Measurements from ENCODE around the gene PTPN14. TPM values are rescaled to one million over a fixed set of nuclear protein-coding genes. Genes with fewer than 3 reads are reported as not detected.

Gene PTPN14
- total and polyA plus RNA-seq, 2 experiments from 2014 or later, result 18.7 to 70.2 TPM

DNA sequence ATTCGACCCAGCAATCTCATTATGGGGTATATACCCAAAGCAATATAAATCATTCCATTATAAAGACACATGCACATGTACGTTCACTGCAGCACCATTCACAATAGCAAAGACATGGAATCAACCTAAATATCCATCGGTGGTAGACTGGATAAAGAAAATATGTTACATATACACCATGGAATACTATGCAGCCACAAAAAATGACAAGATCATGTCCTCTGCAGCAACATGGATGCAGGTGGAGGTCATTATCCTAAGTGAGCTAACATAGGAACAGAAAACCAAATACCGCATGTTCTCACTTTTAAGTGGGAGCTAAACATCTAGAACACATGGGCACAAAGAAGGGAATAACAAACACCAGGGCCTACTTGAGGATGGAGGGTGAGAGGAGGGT lies 115.5 kb downstream of the PTPN14 start:
- peaks cover 4% of the 10 kb centered on the region; the same call in 2 of the 3 replicates for H3K36me3 Mint-ChIP-seq (ENCODE audit: low read depth)
- no peaks in the 10 kb centered on the region for H4K20me1 ChIP-seq (replicated peaks; ENCODE audit: insufficient read depth)
- ATAC-seq, result no peak
- no peaks in the 10 kb centered on the region for H3K27me3 ChIP-seq (ENCODE audit: insufficient read depth)
- no peak overlapping the region for H3K4me2 ChIP-seq
- no peak overlapping the region for H3K27ac Mint-ChIP-seq
- H3K4me3 Mint-ChIP-seq, result no peak overlapping the region
- no peaks in the 10 kb centered on the region for H3F3A ChIP-seq (replicated peaks; ENCODE audit: low read depth)
- H3K9me3 Mint-ChIP-seq, result peaks cover 3% of the 10 kb centered on the region; the same call in 1 of the 3 replicates
- peaks cover 29% of the 10 kb centered on the region for H3K4me1 ChIP-seq (ENCODE audit: insufficient read depth)
- TF ChIP-seq, protein P1, sequence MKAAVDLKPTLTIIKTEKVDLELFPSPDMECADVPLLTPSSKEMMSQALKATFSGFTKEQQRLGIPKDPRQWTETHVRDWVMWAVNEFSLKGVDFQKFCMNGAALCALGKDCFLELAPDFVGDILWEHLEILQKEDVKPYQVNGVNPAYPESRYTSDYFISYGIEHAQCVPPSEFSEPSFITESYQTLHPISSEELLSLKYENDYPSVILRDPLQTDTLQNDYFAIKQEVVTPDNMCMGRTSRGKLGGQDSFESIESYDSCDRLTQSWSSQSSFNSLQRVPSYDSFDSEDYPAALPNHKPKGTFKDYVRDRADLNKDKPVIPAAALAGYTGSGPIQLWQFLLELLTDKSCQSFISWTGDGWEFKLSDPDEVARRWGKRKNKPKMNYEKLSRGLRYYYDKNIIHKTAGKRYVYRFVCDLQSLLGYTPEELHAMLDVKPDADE (IDR thresholded peaks at IDR 0.05), result no peak
- TF ChIP-seq STAT1 (IDR thresholded peaks at IDR 0.05; ENCODE audit: unreplicated experiment), result no peak
- no peak for TF ChIP-seq ZNF331 (CRISPR knock-in tag; IDR thresholded peaks at IDR 0.05; ENCODE audit: low read depth)
- no peak for TF ChIP-seq POLR2AphosphoS5 (IDR thresholded peaks at IDR 0.05; ENCODE audit: low read depth)
- no peak for TF ChIP-seq EZH2phosphoT487 (IDR thresholded peaks at IDR 0.05; ENCODE audit: unreplicated experiment)
- no peak for TF ChIP-seq CREB1 (CRISPR knock-in tag; IDR thresholded peaks at IDR 0.05; ENCODE audit: low read depth)
- TF ChIP-seq, protein P2, sequence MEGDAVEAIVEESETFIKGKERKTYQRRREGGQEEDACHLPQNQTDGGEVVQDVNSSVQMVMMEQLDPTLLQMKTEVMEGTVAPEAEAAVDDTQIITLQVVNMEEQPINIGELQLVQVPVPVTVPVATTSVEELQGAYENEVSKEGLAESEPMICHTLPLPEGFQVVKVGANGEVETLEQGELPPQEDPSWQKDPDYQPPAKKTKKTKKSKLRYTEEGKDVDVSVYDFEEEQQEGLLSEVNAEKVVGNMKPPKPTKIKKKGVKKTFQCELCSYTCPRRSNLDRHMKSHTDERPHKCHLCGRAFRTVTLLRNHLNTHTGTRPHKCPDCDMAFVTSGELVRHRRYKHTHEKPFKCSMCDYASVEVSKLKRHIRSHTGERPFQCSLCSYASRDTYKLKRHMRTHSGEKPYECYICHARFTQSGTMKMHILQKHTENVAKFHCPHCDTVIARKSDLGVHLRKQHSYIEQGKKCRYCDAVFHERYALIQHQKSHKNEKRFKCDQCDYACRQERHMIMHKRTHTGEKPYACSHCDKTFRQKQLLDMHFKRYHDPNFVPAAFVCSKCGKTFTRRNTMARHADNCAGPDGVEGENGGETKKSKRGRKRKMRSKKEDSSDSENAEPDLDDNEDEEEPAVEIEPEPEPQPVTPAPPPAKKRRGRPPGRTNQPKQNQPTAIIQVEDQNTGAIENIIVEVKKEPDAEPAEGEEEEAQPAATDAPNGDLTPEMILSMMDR (conservative IDR thresholded peaks at IDR 0.05; ENCODE audit: low read depth in 2 of 2), result no peak
- no peak for TF ChIP-seq NANOG (IDR thresholded peaks at IDR 0.05; ENCODE audit: borderline replicate concordance)
- no peak for TF ChIP-seq ZNF114 (CRISPR knock-in tag; IDR thresholded peaks at IDR 0.05)
- TF ChIP-seq JUNB (IDR thresholded peaks at IDR 0.05; ENCODE audit: unreplicated experiment), result no peak
- no peak for TF ChIP-seq EZH2 (IDR thresholded peaks at IDR 0.05; ENCODE audit: low read depth, unreplicated experiment)
- TF ChIP-seq, protein P3, sequence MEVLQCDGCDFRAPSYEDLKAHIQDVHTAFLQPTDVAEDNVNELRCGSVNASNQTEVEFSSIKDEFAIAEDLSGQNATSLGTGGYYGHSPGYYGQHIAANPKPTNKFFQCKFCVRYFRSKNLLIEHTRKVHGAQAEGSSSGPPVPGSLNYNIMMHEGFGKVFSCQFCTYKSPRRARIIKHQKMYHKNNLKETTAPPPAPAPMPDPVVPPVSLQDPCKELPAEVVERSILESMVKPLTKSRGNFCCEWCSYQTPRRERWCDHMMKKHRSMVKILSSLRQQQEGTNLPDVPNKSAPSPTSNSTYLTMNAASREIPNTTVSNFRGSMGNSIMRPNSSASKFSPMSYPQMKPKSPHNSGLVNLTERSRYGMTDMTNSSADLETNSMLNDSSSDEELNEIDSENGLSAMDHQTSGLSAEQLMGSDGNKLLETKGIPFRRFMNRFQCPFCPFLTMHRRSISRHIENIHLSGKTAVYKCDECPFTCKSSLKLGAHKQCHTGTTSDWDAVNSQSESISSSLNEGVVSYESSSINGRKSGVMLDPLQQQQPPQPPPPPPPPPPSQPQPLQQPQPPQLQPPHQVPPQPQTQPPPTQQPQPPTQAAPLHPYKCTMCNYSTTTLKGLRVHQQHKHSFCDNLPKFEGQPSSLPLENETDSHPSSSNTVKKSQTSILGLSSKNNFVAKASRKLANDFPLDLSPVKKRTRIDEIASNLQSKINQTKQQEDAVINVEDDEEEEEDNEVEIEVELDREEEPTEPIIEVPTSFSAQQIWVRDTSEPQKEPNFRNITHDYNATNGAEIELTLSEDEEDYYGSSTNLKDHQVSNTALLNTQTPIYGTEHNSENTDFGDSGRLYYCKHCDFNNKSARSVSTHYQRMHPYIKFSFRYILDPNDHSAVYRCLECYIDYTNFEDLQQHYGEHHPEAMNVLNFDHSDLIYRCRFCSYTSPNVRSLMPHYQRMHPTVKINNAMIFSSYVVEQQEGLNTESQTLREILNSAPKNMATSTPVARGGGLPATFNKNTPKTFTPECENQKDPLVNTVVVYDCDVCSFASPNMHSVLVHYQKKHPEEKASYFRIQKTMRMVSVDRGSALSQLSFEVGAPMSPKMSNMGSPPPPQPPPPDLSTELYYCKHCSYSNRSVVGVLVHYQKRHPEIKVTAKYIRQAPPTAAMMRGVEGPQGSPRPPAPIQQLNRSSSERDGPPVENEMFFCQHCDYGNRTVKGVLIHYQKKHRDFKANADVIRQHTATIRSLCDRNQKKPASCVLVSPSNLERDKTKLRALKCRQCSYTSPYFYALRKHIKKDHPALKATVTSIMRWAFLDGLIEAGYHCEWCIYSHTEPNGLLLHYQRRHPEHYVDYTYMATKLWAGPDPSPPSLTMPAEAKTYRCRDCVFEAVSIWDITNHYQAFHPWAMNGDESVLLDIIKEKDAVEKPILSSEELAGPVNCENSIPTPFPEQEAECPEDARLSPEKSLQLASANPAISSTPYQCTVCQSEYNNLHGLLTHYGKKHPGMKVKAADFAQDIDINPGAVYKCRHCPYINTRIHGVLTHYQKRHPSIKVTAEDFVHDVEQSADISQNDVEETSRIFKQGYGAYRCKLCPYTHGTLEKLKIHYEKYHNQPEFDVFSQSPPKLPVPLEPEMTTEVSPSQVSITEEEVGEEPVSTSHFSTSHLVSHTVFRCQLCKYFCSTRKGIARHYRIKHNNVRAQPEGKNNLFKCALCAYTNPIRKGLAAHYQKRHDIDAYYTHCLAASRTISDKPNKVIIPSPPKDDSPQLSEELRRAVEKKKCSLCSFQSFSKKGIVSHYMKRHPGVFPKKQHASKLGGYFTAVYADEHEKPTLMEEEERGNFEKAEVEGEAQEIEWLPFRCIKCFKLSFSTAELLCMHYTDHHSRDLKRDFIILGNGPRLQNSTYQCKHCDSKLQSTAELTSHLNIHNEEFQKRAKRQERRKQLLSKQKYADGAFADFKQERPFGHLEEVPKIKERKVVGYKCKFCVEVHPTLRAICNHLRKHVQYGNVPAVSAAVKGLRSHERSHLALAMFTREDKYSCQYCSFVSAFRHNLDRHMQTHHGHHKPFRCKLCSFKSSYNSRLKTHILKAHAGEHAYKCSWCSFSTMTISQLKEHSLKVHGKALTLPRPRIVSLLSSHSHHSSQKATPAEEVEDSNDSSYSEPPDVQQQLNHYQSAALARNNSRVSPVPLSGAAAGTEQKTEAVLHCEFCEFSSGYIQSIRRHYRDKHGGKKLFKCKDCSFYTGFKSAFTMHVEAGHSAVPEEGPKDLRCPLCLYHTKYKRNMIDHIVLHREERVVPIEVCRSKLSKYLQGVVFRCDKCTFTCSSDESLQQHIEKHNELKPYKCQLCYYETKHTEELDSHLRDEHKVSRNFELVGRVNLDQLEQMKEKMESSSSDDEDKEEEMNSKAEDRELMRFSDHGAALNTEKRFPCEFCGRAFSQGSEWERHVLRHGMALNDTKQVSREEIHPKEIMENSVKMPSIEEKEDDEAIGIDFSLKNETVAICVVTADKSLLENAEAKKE (CRISPR knock-in tag; IDR thresholded peaks at IDR 0.05), result no peak
- TF ChIP-seq, protein P4, sequence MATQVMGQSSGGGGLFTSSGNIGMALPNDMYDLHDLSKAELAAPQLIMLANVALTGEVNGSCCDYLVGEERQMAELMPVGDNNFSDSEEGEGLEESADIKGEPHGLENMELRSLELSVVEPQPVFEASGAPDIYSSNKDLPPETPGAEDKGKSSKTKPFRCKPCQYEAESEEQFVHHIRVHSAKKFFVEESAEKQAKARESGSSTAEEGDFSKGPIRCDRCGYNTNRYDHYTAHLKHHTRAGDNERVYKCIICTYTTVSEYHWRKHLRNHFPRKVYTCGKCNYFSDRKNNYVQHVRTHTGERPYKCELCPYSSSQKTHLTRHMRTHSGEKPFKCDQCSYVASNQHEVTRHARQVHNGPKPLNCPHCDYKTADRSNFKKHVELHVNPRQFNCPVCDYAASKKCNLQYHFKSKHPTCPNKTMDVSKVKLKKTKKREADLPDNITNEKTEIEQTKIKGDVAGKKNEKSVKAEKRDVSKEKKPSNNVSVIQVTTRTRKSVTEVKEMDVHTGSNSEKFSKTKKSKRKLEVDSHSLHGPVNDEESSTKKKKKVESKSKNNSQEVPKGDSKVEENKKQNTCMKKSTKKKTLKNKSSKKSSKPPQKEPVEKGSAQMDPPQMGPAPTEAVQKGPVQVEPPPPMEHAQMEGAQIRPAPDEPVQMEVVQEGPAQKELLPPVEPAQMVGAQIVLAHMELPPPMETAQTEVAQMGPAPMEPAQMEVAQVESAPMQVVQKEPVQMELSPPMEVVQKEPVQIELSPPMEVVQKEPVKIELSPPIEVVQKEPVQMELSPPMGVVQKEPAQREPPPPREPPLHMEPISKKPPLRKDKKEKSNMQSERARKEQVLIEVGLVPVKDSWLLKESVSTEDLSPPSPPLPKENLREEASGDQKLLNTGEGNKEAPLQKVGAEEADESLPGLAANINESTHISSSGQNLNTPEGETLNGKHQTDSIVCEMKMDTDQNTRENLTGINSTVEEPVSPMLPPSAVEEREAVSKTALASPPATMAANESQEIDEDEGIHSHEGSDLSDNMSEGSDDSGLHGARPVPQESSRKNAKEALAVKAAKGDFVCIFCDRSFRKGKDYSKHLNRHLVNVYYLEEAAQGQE (IDR thresholded peaks at IDR 0.05; ENCODE audit: unreplicated experiment), result no peak
- H3K9me2 ChIP-seq (ENCODE audit: insufficient read depth), result no peaks in the 10 kb centered on the region
- no peaks in the 10 kb centered on the region for H3K36me3 ChIP-seq (ENCODE audit: insufficient read depth)
- H3K79me2 ChIP-seq (replicated peaks; ENCODE audit: insufficient read depth), result peaks cover 29% of the 10 kb centered on the region
- no peak overlapping the region for H3K27ac ChIP-seq (ENCODE audit: low read depth)
- no peaks in the 10 kb centered on the region for H3K27me3 Mint-ChIP-seq (ENCODE audit: insufficient read depth, low read depth, poor library complexity)
- no peak overlapping the region for H3K4me3 ChIP-seq
- peaks cover 32% of the 10 kb centered on the region for H3K4me1 Mint-ChIP-seq
- no peak overlapping the region for H2AFZ ChIP-seq
- no peak for DNase-seq (ENCODE audit: low spot score)

Measured in GM23338 (cell line).